HL-60 (cell line): ENCODE data around the gene ZNF423.

ENCODE experiments used
- DNase-seq, 2 experiments: peaks; one replicate each; pipeline ENCODE4 v3.0.0-alpha.2; 2010 to 2020; ENCODE audit warnings: low read depth in 1 of 2, low spot score in 1 of 2
- H3K27ac ChIP-seq: fragments of 250-450 bp; sonication (Bioruptor Pico); replicated peaks from 2 replicates; pipeline ENCODE4 v1.5.1; 2020; ENCODE audit warnings: mild to moderate bottlenecking, moderate library complexity
- H3K27me3 ChIP-seq: fragments of 250-450 bp; sonication (Bioruptor Pico); 2 replicates; pipeline ENCODE4 v1.5.1; 2021; ENCODE audit warnings: mild to moderate bottlenecking, moderate library complexity; ENCODE audit not compliant: insufficient read depth, poor library complexity, severe bottlenecking
- H3K4me3 ChIP-seq: replicated peaks from 2 replicates; pipeline ENCODE4 v1.5.1; 2011; ENCODE audit warnings: mild to moderate bottlenecking, control low read depth, low read length; ENCODE audit not compliant: insufficient read depth
- GABPA ChIP-seq: IDR thresholded peaks from 2 replicates; pipeline ENCODE4 v1.6.1; 2012; ENCODE audit warnings: low read depth
- POLR2AphosphoS5 ChIP-seq: IDR thresholded peaks from 2 replicates; pipeline ENCODE4 v1.6.1; 2012; ENCODE audit warnings: low read depth
- REST ChIP-seq: IDR thresholded peaks from 2 replicates; pipeline ENCODE4 v1.6.1; 2012; ENCODE audit warnings: low read depth; ENCODE audit not compliant: insufficient replicate concordance
- SPI1 ChIP-seq: IDR thresholded peaks from 2 replicates; pipeline ENCODE4 v1.6.1; 2012; ENCODE audit warnings: low read depth, mild to moderate bottlenecking, borderline replicate concordance
- TF ChIP-seq, protein P1 (sequence below): IDR thresholded peaks from one replicate; pipeline ENCODE4 v1.5.1; 2011; ENCODE audit warnings: low read length, control low read depth, inconsistent platforms; ENCODE audit not compliant: insufficient read depth

ZNF423 gene

DNA sequence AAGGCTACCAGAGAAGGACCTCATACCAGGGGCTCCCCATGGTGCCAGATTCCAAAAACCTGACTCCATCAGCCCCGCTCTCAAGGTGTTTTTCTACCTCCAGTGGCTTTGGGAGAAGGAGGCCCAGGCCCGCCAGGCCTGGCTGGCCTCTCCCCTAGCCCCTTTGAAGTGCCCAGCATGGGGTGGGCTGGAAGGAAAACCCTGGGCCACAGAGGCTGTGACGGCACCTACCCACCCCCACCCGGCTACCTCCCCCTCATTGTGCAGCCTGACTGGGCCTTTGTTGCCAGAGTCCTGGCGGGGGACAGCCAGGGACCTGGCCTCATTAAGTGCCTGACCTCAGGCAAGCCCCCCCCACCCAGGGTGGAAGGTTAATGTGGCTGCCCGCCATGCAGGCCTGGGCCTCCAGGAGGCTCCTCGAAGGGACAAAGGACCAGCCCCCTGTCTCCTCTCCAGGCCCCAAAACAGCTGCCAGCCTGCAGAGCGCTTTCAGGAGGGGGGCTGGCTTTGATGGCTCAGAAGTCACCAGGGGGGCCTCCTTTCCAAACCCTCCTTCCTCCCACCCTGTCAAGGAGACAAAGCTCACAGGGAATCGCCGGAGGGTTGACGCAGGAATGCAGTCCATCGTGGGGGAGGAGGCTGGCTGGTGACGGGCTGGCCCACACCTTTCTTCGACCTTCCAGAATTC lies 159.4 kb downstream of the ZNF423 start:
- H3K4me3 ChIP-seq = no peak overlapping the region
- no peaks in the 10 kb centered on the region for H3K27me3 ChIP-seq
- no peak overlapping the region for H3K27ac ChIP-seq
- TF ChIP-seq GABPA (no peak), REST (no peak), POLR2AphosphoS5 (no peak), SPI1 (no peak)
- TF ChIP-seq, protein P1, sequence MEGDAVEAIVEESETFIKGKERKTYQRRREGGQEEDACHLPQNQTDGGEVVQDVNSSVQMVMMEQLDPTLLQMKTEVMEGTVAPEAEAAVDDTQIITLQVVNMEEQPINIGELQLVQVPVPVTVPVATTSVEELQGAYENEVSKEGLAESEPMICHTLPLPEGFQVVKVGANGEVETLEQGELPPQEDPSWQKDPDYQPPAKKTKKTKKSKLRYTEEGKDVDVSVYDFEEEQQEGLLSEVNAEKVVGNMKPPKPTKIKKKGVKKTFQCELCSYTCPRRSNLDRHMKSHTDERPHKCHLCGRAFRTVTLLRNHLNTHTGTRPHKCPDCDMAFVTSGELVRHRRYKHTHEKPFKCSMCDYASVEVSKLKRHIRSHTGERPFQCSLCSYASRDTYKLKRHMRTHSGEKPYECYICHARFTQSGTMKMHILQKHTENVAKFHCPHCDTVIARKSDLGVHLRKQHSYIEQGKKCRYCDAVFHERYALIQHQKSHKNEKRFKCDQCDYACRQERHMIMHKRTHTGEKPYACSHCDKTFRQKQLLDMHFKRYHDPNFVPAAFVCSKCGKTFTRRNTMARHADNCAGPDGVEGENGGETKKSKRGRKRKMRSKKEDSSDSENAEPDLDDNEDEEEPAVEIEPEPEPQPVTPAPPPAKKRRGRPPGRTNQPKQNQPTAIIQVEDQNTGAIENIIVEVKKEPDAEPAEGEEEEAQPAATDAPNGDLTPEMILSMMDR = no peak
- DNase-seq = no peak

GRCh38 chr16:49695782-49696413 lies 160.0 kb downstream of the ZNF423 start:
- DNase-seq = no peak
- H3K27me3 ChIP-seq = no peaks in the 10 kb centered on the region
- H3K4me3 ChIP-seq = no peak overlapping the region
- no peak overlapping the region for H3K27ac ChIP-seq
- TF ChIP-seq POLR2AphosphoS5 (no peak), GABPA (no peak), REST (no peak), SPI1 (no peak)
- TF ChIP-seq, protein P1 = no peak

GRCh38 chr16:49693445-49693844 lies 162.5 kb downstream of the ZNF423 start:
- Histone ChIP-seq H3K27me3 (no peaks in the 10 kb centered on the region), H3K27ac (no peak overlapping the region), H3K4me3 (no peak overlapping the region)
- no peak for TF ChIP-seq SPI1
- no peak for TF ChIP-seq REST
- TF ChIP-seq, protein P1 = no peak
- no peak for TF ChIP-seq GABPA
- TF ChIP-seq POLR2AphosphoS5 = no peak
- DNase-seq = no peak
